LNCaP clone FGC (cell line): Measurements from ENCODE around the gene PHACTR3.
A peak's percentile ranks its signal among the peaks of the same experiment; 100 is the strongest.
"Not testable (repeated sequence)": the region's sequence is repeated elsewhere in the genome, so short reads cannot be mapped to it uniquely, and the experiment has no call there.

Experiments used
- DNase-seq: peaks from one replicate; pipeline ENCODE4 v3.0.0-alpha.2; 2011; ENCODE audit warnings: low read depth
- H3K4me3 ChIP-seq: 2 replicates; pipeline ENCODE4 v1.5.1; 2011; ENCODE audit warnings: mild to moderate bottlenecking, low read depth, low read length, control low read depth
- CTCF ChIP-seq: IDR thresholded peaks from 2 replicates; pipeline ENCODE4 v1.5.1; 2012; ENCODE audit warnings: mild to moderate bottlenecking; ENCODE audit not compliant: control insufficient read depth, insufficient read depth; ENCODE audit errors: extremely low read depth

PHACTR3 gene

GRCh38 chr20:59603781-59604541 lies at the start of gene PHACTR3:
PHACTR3 (plus strand) TSS chr20:59604540; CDS start chr20:59605015, 475 bp downstream.
- no peak for DNase-seq
- no peak for TF ChIP-seq CTCF
- no peak within 1 kb of the TSS for H3K4me3 ChIP-seq

GRCh38 chr20:59557733-59558529 lies 46.4 kb upstream of the PHACTR3 start:
- DNase-seq, H3K4me3 ChIP-seq: not testable (repeated sequence)

GRCh38 chr20:59559024-59559817 lies 45.1 kb upstream of the PHACTR3 start:
- DNase-seq: no peak
- H3K4me3 ChIP-seq: no peak overlapping the region
- TF ChIP-seq CTCF: no peak

GRCh38 chr20:59559863-59560262 lies 44.5 kb upstream of the PHACTR3 start:
- DNase-seq: no peak
- H3K4me3 ChIP-seq: no peak overlapping the region
- TF ChIP-seq CTCF: no peak

GRCh38 chr20:59560588-59561227 lies 43.6 kb upstream of the PHACTR3 start:
- H3K4me3 ChIP-seq: no peak overlapping the region
- DNase-seq: no peak
- peak; percentile 43; the same call in 1 of the 2 replicates for TF ChIP-seq CTCF

GRCh38 chr20:59561228-59561605 lies 43.1 kb upstream of the PHACTR3 start:
- H3K4me3 ChIP-seq: no peak overlapping the region
- TF ChIP-seq CTCF: no peak
- DNase-seq: no peak
